PC-3 (cell line): Measurements from ENCODE around the gene SLC36A1.

Source experiments
- CTCF ChIP-seq: fragments of 300-600 bp; sonication (generic); conservative IDR thresholded peaks from 2 replicates; pipeline ENCODE4 v1.5.1; 2017; ENCODE audit warnings: antibody characterized with exemption, low read depth, mild to moderate bottlenecking, low read length
- EZH2phosphoT487 ChIP-seq: fragments of 300-600 bp; sonication (generic); IDR thresholded peaks from 2 replicates; pipeline ENCODE4 v1.6.1; 2018; ENCODE audit warnings: mild to moderate bottlenecking, antibody characterized with exemption, low read length, borderline replicate concordance

GRCh38 chr5:151465476-151465875 is 18.1 kb downstream of the SLC36A1 start:
- TF ChIP-seq CTCF (no peak), EZH2phosphoT487 (no peak)
